HG02973 (cell line): ENCODE results near the gene ZSCAN10.
"Not testable (repeated sequence)": the region's sequence is repeated elsewhere in the genome, so short reads cannot be mapped to it uniquely, and the experiment has no call there.

Source experiments
- ATAC-seq: cut with Tn5 transposase; IDR thresholded peaks from one replicate; pipeline ENCODE4 v1.9.1; 2021; ENCODE audit warnings: moderate library complexity; ENCODE audit not compliant: unreplicated experiment

ZSCAN10 gene

DNA sequence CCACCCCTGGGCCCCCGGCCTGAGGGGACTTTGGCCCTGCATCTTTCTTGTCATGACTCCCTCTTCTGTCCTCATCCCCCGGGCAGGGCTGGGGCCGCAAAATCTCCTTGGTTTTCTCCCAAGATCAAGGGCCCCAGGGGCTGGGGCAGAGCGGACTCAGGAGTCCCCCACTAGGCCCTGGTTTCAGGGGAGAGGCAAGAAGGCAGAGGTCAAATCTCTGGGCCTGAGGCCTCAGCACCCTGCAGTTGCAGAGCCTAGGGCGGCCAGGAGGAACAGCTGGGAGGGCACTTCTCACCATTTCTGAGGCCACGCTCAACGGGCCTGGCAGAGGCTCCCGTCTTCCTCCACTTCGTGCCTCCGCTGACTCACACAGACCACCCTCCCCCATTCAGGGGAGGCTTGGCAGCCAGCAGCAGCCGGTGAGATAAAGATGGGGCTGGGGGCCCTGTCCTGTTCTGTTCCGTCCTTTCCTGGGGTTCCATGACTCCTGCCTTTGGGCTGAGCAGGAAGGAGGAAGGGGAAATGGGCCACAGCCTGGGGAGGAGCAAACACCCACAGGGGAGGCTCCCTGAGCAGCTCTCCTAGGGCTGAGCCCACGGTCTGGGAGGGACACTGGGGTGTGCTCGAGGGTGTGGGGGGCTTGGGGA, 12.4 kb downstream of the ZSCAN10 start:
- no peak for ATAC-seq

DNA sequence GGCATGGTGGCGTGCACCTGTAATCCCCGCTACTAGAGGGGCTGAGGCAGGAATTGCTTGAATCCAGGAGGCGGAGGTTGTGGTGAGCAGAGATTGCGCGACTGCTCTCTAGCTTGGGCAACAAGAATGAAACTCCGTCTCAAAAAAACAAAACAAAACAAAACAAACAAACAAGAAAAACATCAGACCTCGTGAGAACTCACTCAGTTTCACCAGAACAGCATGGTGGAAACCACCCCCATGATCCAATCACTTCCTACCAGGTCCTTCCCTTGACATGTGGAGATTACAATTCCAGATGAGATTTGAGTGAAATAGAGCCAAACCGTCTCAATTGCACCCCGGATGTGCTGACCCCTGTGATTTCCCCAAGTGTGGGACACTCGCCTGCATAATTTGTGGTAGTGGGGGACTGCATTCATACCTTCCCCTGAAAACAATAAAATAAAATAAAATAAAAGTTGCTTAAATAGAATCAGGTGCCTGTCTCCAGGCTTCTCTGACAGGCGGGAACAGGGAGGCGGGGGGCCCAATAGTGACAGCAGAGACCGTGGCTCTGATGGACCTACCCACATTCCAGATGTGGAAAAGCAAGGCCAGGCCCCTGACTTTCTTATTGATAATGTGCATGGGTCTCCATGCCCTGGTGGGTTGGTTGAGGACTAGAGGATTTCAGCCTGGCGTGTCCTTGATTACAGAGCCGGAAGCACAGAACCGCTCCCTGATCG, 13.1 kb downstream of the ZSCAN10 start:
- ATAC-seq, result no peak

DNA sequence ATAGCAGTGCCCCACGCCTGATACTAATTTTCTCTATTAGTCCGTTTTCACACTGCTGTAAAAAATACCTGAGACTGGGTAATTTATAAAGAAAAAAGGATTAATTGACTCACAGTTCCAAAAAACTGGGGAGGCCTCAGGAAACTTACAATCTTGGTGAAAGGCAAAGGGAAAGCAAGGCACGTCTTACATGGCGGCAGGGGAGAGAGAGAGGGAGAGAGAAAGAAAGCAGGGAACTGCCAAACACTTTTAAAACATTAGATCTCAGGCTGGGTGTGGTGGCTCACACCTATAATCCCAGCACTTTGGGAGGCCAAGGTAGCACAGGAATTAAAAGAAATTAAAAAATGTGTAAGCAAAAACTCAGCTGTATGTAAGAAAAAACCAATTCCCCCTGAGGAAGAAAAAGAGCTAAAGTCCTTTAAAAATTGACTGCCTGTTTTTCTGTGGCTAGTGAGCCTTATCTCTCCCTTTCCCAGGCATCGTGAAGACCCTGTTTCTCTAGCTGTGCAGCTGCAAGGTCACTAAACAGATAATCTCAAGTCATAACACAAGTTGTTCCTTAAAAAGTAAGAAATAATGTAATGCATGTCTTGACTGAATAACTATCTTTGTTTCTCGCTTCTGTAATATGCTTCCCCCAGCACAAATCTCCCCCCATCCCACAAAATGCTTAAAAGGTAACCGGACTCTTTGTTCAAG, 14.0 kb downstream of the ZSCAN10 start:
- ATAC-seq, result no peak

DNA sequence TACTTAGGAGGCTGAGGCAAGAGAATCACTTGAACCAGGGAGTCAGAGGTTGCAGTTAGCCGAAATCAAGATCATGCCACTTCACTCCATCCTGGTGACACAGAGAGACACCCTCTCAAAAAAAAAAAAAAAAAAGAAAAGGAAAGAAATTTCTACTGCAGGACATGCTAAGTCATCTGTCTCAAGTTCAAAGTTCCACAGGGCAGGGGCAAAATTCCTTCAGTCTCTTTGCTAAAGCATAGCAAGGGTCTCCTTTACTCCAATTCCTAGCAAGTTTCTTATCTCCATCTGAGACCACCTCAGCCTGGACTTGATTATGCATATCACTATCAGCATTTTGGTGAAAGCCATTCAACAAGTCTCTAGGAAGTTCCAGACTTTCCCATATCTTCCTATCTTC, 14.6 kb downstream of the ZSCAN10 start:
- no peak for ATAC-seq

DNA sequence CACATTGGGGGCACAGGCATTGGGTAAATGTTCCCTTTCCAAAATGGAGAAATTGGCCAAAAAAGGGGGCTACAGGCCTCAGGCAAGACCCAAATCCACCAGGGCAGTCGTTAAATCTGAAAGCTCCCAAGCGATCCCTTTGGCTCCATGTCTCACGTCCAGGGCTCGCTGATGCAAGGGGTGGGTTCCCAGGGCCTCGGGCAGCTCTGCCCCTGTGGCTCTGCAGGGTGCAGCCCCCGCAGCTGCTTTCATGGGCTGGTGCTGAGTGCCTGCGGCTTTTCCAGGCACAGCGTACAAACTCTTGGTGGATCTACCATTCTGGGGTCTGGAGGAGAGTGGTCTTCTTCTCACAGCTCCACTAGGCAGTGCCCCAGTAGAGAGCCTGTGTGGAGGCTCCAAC, 15.7 kb downstream of the ZSCAN10 start:
- not testable (repeated sequence) for ATAC-seq

DNA sequence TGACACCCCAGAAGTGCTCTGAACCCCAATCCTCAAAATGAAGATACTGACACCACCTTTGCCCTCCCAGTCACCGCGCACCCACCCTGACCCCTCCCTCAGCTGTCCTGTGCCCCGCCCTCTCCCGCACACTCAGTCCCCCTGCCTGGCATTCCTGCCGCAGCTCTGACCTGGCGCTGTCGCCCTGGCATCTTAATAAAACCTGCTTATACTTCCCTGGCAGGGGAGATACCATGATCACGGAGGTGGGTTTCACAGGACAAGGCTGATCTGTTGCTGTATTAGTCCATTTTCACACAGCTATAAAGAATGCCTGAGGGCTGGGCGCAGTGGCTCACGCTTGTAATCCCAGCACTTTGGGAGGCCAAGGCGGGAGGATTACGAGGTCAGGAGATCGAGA, 17.1 kb downstream of the ZSCAN10 start:
- ATAC-seq, result not testable (repeated sequence)

DNA sequence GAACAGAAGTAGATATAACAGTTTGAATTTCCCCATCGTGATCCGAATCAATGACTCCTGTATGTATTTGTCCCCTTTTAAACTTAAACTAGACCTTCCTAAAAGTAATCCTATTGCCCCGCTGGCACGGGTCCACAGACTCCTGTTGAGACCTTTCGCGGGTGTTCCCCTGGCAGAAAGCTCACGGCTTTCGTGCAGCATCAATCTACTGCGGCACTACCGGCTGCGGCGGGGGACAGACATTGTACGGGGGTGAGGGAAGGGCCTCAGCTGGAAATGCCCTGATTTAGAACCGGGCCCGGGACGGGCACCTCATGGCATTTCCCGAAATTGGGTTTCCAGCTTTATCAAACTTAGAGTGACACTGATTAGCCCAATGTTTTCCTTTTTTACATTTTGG, 19.1 kb downstream of the ZSCAN10 start:
- ATAC-seq, result no peak

DNA sequence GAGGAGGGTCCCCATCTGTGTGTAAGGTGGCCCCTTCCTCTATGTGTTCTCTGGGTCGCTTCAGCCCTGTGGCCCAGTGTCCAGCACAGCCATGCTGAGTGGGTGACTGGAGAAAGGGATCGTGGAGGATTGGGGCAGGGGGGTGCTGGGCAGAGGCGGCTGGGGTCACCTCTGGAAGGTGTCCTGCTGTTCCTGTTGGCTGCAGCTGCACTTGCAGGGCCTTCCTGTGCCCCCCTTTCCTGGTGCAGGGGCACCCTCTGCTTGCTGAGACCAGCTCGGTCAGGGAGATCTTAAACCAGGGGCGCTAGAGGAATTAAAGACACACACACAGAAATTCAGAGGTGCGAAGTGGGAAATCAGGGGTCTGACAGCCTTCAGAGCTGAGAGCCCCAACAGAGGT, 22.5 kb downstream of the ZSCAN10 start:
- no peak for ATAC-seq

DNA sequence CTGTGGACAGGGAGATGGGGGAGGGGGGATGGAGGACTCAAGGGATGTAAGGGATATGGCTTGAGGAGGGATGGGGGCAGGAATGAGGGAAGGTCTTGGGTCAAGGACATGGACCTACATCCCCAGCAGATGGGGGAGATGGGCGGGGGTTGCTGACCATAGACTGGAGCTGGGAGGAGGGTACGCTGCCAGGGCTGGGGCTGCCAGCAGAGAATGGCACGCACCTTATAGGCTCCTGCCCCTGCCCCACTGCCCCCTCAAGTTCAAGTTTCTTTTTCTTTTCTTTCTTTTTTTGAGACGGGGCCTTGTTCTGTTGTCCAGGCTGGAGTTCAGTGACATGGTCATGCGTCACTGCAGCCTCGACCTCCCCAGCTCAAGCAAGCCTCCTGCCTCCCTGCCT, 23.1 kb downstream of the ZSCAN10 start:
- ATAC-seq, result not testable (repeated sequence)

DNA sequence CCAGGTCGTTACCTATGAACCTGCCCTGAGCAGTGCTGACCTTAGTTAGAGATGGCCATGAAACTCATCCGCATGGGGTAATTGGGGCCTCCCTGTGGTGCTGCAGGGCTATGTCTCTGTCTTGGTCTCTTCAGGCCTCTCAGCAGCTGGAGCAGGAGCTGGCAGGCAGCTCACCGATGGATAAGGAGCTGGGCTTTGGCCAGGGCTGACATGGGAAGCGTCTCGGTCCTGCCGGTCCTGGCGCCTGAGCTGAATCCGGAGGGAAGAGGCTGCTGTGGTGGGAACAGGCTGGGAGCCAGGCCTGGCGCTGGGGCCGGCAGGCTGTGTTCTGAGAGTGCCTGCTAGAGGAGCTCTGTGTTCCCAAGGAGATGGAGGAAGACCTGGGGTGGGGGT, 23.6 kb downstream of the ZSCAN10 start:
- no peak for ATAC-seq

DNA sequence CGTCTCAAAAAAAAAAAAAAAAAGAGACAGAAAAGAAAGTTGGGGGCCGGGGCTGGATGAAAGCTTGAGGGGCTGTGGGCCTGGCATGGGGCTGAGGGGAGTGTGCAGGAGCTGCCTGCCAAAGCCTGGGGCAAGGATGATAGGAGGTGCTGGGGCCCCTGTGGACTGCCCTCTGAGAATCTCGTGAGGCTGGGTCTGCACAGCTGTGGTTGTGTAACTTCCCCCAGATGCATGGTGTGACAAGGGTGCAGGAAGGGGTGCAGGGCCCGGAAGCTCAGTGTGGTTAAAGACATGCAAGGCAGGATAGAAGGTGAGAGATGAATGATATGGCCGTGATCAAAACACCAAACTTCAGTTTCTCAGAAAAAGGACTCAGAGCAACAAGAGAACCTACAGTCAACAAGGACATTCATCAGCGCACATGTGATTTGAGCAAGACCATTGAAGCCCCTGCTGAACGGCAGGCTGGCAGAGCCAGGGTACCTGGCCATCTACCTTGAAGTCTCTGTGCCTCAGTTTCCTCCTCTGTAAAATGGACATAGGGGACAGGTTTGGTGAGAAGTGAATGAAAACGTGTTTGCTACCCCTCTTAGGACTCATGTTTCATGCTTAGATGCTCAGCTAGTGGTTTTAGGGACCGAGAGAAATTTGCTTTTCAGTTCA, 24.1 kb downstream of the ZSCAN10 start:
- ATAC-seq, result no peak

DNA sequence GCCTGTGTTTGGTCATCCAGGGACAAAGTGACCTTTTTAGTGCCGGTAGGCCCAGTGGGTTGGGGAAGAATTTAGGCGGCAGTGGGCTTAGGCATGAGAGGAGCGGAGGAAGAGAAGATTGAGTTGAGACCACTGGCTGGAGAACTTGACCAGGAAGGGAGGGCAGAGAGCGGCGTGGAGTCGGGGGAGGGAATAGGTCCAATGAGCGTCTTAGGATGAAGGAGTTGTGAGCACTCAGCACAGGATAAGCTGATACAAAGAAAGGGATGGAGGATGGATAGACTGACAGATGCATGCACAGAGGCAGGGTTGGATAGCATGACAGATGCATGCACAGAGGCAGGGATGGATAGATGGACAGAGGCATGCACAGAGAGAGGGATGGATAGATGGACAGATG, 25.6 kb downstream of the ZSCAN10 start:
- no peak for ATAC-seq

DNA sequence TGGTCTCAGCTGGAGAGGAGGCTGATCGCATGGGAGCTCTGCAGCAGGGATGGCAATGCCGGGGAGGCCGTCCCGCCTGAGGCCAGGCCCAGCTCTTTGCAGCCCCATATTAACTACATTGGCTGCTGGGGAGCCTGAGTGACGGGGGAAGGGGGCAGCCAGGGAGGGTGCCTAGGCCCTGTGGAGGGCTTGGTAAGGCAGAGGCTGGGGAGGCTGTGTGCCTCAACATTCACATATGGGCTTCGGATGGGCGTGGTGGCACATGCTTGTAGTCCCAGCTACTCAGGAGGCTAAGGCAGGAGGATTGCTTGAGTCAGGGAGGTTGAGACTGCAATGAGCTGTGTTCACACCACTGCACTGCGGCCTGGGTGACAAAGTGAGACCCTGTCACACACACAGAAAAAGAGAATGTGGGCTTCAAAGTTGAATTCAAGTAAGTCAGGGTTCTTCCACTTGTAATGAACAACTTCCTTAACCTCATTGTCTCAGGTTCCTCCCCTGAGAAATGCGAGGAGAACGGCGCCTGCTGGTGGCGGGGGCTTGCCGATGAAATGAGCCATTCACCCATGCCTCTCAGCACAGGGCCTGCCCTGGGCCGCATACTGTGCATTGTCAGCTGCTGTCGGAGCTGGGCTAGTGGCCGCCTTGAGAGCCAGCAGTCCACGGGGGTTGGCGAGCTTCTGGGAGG, 26.4 kb downstream of the ZSCAN10 start:
- ATAC-seq, result not testable (repeated sequence)

DNA sequence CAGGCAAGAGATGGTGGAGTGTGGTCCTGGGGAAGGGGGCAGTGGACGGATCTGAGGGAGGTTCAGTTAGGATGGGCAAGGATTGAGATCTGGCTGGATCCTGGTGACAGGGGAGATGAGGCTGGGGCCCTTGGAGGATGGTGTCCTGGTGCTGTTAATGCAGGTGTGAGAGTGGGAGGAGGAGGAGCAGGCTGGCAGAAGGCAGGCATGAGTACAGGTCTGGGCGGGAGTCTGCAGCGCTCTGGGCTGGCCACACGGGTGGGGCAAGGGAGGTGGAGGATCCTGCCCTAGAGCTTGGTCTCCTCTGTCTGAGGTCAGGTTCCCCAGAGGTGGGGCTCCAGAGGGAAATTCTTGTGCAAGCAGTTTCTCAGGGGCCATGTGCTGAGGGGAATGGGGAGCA, 26.9 kb downstream of the ZSCAN10 start:
- ATAC-seq, result not testable (repeated sequence)

DNA sequence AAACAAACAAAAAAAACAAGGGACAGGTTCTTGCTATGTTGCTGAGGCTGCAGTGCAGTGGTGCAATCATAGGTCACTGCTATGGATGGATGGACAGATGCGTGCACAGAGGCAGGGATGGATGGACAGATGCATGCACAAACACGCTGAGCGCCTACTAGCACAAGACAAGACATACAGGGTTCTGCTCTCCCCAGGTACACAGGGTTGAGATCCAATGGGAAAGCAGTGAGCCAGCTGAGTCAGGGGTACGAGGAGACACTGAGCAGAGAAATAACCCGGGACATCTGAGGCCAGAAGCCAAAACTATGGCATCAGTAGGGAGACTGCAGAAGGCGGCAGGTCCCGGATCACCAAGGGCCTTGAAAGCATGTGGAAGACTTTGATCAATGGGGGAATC, 27.4 kb downstream of the ZSCAN10 start:
- ATAC-seq, result no peak

DNA sequence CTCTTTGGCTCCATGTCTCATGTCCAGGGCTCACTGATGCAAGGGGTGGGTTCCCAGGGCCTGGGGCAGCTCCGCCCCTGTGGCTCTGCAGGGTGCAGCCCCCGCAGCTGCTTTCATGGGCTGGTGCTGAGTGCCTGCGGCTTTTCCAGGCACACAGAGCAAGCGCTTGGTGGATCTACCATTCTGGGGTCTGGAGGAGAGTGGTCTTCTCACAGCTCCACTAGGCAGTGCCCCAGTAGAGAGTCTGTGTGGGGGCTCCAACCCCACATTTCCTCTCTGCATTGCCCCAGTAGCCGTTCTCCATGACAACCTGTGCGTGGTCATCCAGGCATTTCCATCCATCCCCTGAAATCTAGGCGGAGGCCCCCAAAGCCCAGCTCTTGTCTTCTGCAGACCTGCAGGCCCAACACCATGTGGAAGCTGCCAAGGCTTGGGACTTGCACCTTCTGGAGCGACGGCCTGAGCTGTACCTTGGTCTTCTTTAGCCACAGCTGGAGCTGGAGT, 28.4 kb downstream of the ZSCAN10 start:
- no peak for ATAC-seq

DNA sequence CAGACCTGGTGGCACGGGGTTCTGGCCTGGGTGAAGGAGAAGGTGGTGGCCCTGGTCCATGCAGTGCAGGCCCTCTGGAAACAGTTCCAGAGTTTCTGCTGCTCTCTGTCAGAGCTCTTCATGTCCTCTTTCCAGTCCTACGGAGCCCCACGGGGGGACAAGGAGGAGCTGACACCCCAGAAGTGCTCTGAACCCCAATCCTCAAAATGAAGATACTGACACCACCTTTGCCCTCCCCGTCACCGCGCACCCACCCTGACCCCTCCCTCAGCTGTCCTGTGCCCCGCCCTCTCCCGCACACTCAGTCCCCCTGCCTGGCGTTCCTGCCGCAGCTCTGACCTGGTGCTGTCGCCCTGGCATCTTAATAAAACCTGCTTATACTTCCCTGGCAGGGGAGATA, 29.9 kb downstream of the ZSCAN10 start:
- ATAC-seq, result not testable (repeated sequence)

DNA sequence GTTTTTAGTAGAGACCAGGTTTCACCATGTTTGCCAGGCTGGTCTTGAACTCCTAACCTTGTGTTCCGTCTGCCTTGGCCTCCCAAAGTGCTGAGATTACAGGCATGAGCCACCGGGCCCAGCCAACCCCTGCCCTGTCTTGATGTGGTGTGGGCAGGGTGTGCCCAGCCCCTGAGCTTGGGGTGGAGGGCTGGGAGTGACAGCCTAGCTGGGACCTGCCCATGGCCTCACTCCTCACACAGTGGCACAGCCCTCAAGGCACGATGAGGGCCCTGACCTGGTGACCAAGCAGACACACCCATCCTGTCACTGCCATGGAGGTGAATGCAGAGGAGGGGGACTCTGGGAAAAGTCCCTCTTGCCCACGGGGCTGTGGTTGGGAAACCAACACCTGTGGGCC, 30.6 kb downstream of the ZSCAN10 start:
- no peak for ATAC-seq

DNA sequence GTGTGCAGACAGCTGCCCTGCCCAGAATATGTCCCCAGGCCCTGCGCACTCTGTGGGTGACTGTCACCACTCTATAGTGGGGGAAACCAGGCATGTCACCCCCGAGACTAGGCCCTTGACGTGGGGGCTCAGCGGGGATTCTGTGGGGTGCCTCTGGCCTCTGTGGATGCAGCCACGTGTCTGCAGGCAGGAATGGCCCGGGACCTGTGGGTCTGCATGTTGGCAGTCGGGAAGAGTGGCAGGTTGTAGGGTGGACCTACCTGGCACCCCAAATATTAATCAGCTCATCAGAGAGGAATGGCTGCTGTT, 32.7 kb downstream of the ZSCAN10 start:
- ATAC-seq, result no peak

DNA sequence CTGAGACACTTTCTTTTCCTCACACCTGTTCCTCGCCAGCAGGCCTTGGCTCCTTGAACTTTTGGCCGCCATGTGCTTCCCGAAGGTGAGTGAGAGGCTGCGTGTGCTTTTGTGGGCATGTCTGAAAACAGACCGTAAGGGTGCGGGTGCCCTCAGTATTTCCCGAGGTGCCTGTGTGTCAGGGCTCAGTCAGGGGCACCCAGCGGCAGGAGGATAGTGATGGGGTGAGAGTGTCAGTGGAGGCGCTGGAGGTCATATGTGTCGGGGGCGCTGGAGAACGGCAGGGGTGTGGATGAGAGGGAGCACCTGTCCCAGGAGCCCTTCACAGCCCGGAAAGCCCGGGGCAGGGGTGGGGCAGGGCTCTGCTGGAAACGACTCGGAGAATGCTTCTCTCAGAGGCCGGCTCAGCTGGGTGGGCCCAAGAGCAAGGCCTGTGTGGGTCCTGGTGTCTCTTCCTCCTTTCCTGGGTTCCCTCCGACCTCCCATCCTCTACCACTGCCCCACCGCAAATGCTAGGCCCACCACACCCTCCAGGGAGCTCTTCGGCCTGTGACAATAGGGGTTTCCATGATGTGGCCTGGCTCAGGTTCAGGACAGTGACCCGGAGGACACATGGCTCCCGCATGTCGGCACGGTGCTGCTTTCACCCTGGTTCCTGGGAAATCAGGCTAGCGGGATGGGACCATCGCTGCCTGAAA, 33.2 kb downstream of the ZSCAN10 start:
- ATAC-seq, result no peak
